GM10248 (cell line): ENCODE results near the gene AGFG2.
"Not testable (repeated sequence)": the region's sequence is repeated elsewhere in the genome, so short reads cannot be mapped to it uniquely, and the experiment has no call there.

Source experiments
- CTCF ChIA-PET: fragments of 300-600 bp; sonication (Branson Sonifier 250); formaldehyde crosslinking; extraction: SDS; loops from one replicate; lab custom pipeline; 2021; ENCODE audit warnings: antibody characterized with exemption; lab: Yijun Ruan, JAX
- POLR2A ChIA-PET: fragments of 350-650 bp; sonication (Branson Sonifier 250); formaldehyde crosslinking; extraction: SDS; loops from one replicate; lab custom pipeline; 2020; ENCODE audit warnings: antibody characterized with exemption; lab: Yijun Ruan, JAX
- DNase-seq: peaks from one replicate; pipeline ENCODE4 v3.0.0; 2012; ENCODE audit errors: extremely low spot score
- TF ChIP-seq, protein P1 (sequence below): IDR thresholded peaks from 2 replicates; pipeline ENCODE4 v1.5.1; 2012; ENCODE audit warnings: mild to moderate bottlenecking, low read depth; ENCODE audit errors: extremely low read depth, missing control alignments, control extremely low read depth

The AGFG2 gene

DNA sequence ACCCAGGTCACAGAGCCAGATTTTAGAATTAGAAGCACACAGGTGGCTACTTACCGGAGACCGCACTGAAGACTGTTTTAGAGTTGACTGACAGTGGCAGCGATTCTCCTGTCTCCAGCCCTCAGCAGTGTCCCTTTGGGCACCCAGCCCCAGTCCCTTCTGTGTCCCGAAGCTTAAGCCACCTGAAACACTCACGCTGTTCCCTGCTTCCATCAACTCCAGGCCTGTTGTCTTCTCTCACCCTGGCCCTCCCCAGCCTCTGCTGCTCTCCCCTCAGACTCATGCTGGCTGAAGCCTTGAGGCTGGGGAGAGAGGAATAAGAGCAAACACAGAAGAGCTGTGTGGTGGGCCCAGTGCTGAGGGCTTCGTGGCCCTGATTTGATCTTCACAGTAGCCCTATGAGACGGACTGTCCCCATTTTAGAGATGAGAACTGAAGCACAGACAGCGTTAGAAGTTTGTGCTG, 24.1 kb downstream of the AGFG2 start:
- POLR2A ChIA-PET = no interaction called here
- DNase-seq = no peak
- TF ChIP-seq, protein P1, sequence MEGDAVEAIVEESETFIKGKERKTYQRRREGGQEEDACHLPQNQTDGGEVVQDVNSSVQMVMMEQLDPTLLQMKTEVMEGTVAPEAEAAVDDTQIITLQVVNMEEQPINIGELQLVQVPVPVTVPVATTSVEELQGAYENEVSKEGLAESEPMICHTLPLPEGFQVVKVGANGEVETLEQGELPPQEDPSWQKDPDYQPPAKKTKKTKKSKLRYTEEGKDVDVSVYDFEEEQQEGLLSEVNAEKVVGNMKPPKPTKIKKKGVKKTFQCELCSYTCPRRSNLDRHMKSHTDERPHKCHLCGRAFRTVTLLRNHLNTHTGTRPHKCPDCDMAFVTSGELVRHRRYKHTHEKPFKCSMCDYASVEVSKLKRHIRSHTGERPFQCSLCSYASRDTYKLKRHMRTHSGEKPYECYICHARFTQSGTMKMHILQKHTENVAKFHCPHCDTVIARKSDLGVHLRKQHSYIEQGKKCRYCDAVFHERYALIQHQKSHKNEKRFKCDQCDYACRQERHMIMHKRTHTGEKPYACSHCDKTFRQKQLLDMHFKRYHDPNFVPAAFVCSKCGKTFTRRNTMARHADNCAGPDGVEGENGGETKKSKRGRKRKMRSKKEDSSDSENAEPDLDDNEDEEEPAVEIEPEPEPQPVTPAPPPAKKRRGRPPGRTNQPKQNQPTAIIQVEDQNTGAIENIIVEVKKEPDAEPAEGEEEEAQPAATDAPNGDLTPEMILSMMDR = no peak
- CTCF ChIA-PET = interaction anchor here (0.9 to 11.9 kb wide), 19 partner anchors 10 to 180 kb away, joined by 3 to 288 read pairs (median 9); partner anchors contain the start of genes FBXO24, POP7 and SAP25

DNA sequence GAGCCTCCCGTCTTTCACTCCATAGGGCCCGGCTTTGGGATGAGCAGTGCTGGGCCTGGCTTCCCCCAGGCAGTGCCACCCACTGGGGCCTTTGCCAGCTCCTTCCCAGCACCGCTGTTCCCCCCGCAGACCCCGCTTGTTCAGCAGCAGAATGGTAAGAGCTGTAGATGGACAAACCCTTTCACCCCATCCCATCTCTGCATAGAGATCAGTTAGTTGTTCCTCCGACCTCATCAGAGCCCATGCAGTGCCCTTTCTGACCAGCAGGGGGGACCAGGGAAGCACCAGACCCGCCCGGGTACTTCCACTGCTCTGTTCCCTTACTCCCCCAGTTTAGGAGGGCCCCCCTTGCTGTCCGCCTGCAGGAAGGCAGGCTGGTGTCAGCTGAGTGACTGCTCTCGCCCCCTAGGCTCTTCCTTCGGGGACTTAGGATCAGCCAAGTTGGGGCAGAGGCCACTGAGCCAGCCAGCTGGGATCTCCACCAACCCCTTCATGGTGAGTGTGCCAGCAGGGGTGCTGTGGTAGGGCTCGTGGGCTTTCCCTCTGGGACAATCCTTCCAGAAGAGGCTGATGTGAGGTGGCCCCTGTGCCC, 24.9 kb downstream of the AGFG2 start:
- TF ChIP-seq, protein P1 = peak; percentile 80
- POLR2A ChIA-PET = no interaction called here
- DNase-seq = peak; percentile 83
- CTCF ChIA-PET = interaction anchor here (0.9 to 11.9 kb wide), 25 partner anchors 9 to 288 kb away, joined by 3 to 288 read pairs (median 6); partner anchors contain the start of genes FBXO24, POP7, SAP25 and TSC22D4

DNA sequence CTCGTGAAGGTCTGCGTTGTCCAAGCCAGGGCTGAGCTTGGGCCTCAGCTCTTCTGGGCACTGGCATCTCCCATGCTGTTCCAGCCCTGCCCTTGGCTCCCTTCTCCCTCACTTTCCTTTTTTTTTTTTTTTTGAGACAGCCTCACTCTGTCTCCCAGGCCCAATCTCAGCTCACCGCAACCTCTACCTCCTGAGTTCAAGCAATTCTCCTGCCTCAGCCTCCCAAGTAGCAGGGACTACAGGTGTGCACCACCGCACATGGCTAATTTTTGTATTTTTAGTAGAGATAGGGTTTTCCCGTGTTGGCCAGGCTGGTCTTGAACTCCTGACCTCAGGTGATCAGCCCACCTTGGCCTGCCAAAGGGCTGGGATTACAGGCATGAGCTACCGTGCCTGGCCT, 25.4 kb downstream of the AGFG2 start:
- POLR2A ChIA-PET = interaction anchor here (0.6 kb wide), 1 partner anchor 93 kb away, joined by 4 read pairs; no protein-coding TSS in a partner anchor
- not testable (repeated sequence) for DNase-seq
- CTCF ChIA-PET = interaction anchor here (1.0 to 11.9 kb wide), 24 partner anchors 9 to 287 kb away, joined by 3 to 288 read pairs (median 6); partner anchors contain the start of genes FBXO24, POP7, SAP25 and TSC22D4

DNA sequence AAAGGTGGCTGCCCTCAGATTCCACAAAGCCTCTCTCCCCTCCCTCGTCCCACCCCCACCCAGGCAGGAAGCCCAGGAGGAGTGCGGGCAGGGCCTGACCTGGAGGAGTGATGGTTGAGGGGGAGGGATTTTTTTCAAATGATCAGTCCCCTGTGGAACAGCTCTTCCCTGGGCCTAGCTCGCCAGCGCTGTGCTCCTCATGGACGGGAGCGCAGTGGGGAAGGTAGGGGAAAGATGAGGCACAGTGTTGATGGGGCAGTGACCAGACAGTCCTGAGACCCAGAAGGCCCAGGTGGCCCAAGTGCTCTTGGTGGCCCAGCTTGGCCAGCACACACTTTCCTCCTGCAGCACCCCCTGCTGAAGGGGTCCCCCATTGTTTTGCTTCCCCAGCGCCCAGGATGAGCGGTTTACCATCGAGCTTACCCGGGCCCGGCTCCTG, 26.1 kb downstream of the AGFG2 start:
- POLR2A ChIA-PET = no interaction called here
- CTCF ChIA-PET = interaction anchor here (1.0 to 11.9 kb wide), 19 partner anchors 8 to 181 kb away, joined by 3 to 288 read pairs (median 8); partner anchors contain the start of genes FBXO24, POP7, SAP25 and TSC22D4

DNA sequence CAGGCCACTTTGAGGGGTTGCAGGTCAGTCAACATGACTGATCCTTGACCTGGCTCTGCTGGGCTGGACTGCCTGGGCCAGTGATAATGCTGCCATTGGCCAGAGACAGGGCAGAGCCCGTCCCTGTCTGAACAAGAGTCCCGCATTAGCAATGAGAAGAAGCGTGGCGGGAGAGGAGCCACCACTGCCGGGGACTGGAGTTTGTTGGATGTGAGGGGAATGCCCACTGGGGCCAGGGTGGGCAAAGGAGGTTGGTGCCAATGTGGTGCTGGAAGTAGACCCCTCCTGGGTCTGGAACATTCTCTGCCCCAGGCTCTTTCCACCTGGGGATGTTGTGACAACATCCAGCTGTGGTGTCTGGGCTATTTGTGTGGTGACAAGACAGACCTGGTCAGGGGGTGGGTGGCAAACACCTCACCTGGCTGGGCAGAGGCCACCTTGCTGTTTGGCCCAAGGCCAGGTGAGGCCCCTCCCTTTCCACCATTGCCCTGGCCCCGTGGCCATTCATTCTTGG, 27.1 kb downstream of the AGFG2 start:
- POLR2A ChIA-PET = no interaction called here
- CTCF ChIA-PET = interaction anchor here (0.9 to 11.9 kb wide), 11 partner anchors 16 to 160 kb away, joined by 3 to 288 read pairs (median 6); no protein-coding TSS in a partner anchor
- TF ChIP-seq, protein P1 = no peak
- DNase-seq = no peak

More for the DNA sequence above, 26.1 kb downstream of the AGFG2 start:
- TF ChIP-seq, protein P1 = no peak
- DNase-seq = no peak

DNA sequence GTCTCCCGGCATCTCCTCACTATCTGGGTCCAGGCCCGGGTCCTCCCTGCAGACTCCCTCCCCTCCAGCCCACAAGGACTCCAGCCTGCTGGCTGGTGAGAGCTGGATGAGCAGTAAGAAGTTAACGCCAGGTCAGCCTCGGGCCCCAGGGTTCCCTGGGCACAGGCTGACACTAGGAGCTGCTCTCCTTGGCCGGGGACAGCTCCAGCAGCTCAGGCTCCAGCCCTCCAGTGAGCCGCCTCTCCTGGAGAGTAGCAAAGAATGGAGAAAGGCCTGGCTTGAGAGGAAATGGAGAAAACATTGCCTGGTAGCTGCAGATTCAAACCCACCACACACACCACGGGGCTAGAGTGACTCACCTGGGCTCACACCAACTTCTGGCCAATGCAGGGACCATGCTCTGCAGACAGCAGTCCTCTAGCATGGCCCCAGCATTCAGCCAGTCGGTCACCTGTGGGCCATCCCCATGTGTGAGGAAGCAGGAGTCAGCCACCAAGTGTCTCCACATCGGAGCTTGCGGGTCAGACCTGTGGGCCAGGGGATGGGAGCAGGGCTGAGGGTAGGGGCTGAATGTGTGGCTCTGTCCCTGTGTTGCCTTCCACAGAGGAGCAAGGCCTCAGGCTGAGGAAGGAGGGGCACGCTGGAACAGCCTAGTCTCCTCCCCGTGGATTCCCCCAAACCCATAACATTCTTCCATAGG, 28.2 kb downstream of the AGFG2 start:
- TF ChIP-seq, protein P1 = no peak
- DNase-seq = no peak
- CTCF ChIA-PET = interaction anchor here (0.9 to 11.9 kb wide), 5 partner anchors 15 to 84 kb away, joined by 3 to 288 read pairs (median 4); no protein-coding TSS in a partner anchor

More for the DNA sequence above, 28.2 kb downstream of the AGFG2 start:
- POLR2A ChIA-PET = no interaction called here
